ENCODE measurements around the gene PAX7. TPM values are rescaled to one million over a fixed set of nuclear protein-coding genes. Genes with fewer than 3 reads are reported as not detected.

Gene PAX7
- polyA plus RNA-seq, 1 donor from 2014 or later, result not detected

GRCh38 chr1:18649693-18650370 is 19.2 kb downstream of the PAX7 start:
- no peak overlapping the region for H3K4me3 ChIP-seq (ENCODE audit: low read length)
- H4K20me1 ChIP-seq (ENCODE audit: insufficient read depth), result no peaks in the 10 kb centered on the region
- no peaks in the 10 kb centered on the region for H3K36me3 ChIP-seq (ENCODE audit: insufficient read depth, low read length)
- no peaks in the 10 kb centered on the region for H3F3A ChIP-seq (ENCODE audit: insufficient read depth, low read length, poor library complexity, severe bottlenecking)
- H3K79me2 ChIP-seq (replicated peaks; ENCODE audit: insufficient read depth, low read length), result no peaks in the 10 kb centered on the region
- H3K9me2 ChIP-seq (ENCODE audit: insufficient read depth, low read length), result no peaks in the 10 kb centered on the region
- H3K27ac ChIP-seq (ENCODE audit: low read length), result no peak overlapping the region
- H3K9ac ChIP-seq (ENCODE audit: low read length), result no peak overlapping the region
- H3K9me3 ChIP-seq (ENCODE audit: low read length), result no peaks in the 10 kb centered on the region
- TF ChIP-seq MXI1 (conservative IDR thresholded peaks at IDR 0.05; ENCODE audit: poor library complexity, severe bottlenecking), result no peak
- TF ChIP-seq CTCF (IDR thresholded peaks at IDR 0.05; ENCODE audit: poor library complexity, severe bottlenecking), result no peak
- no peak for TF ChIP-seq RAD21 (conservative IDR thresholded peaks at IDR 0.05)
- TF ChIP-seq POLR2AphosphoS5 (IDR thresholded peaks at IDR 0.05), result no peak
- TF ChIP-seq TAF1 (IDR thresholded peaks at IDR 0.05; ENCODE audit: low read depth), result no peak
- no peak for TF ChIP-seq EP300 (conservative IDR thresholded peaks at IDR 0.05; ENCODE audit: poor library complexity, severe bottlenecking)
- TF ChIP-seq SMC3 (conservative IDR thresholded peaks at IDR 0.05; ENCODE audit: poor library complexity), result no peak
- no peak for TF ChIP-seq EZH2 (IDR thresholded peaks at IDR 0.05; ENCODE audit: borderline replicate concordance, insufficient read depth, low read length, poor library complexity, severe bottlenecking)
- no peak for TF ChIP-seq REST (IDR thresholded peaks at IDR 0.05; ENCODE audit: borderline replicate concordance)
- H2AFZ ChIP-seq (ENCODE audit: low read depth, low read length), result no peak overlapping the region
- no peak overlapping the region for H3K4me2 ChIP-seq (ENCODE audit: low read length)
- H3K27me3 ChIP-seq (ENCODE audit: insufficient read depth, low read depth, low read length), result peaks cover 90% of the 10 kb centered on the region

GRCh38 chr1:18651713-18652112 is 21.1 kb downstream of the PAX7 start:
- H3K9me3 ChIP-seq (ENCODE audit: low read length), result no peaks in the 10 kb centered on the region
- no peaks in the 10 kb centered on the region for H3F3A ChIP-seq (ENCODE audit: insufficient read depth, low read length, poor library complexity, severe bottlenecking)
- H3K9ac ChIP-seq (ENCODE audit: low read length), result no peak overlapping the region
- H2AFZ ChIP-seq (ENCODE audit: low read depth, low read length), result no peak overlapping the region
- H3K79me2 ChIP-seq (replicated peaks; ENCODE audit: insufficient read depth, low read length), result no peaks in the 10 kb centered on the region
- no peaks in the 10 kb centered on the region for H4K20me1 ChIP-seq (ENCODE audit: insufficient read depth)
- H3K27ac ChIP-seq (ENCODE audit: low read length), result no peak overlapping the region
- peaks cover 73% of the 10 kb centered on the region for H3K27me3 ChIP-seq (ENCODE audit: insufficient read depth, low read depth, low read length)
- no peak overlapping the region for H3K4me2 ChIP-seq (ENCODE audit: low read length)
- H3K9me2 ChIP-seq (ENCODE audit: insufficient read depth, low read length), result no peaks in the 10 kb centered on the region
- no peak overlapping the region for H3K4me3 ChIP-seq (ENCODE audit: low read length)
- no peaks in the 10 kb centered on the region for H3K36me3 ChIP-seq (ENCODE audit: insufficient read depth, low read length)
- no peak for TF ChIP-seq MXI1 (conservative IDR thresholded peaks at IDR 0.05; ENCODE audit: poor library complexity, severe bottlenecking)
- TF ChIP-seq EZH2 (IDR thresholded peaks at IDR 0.05; ENCODE audit: borderline replicate concordance, insufficient read depth, low read length, poor library complexity, severe bottlenecking), result no peak
- TF ChIP-seq REST (IDR thresholded peaks at IDR 0.05; ENCODE audit: borderline replicate concordance), result no peak
- TF ChIP-seq RAD21 (conservative IDR thresholded peaks at IDR 0.05), result no peak
- no peak for TF ChIP-seq EP300 (conservative IDR thresholded peaks at IDR 0.05; ENCODE audit: poor library complexity, severe bottlenecking)
- TF ChIP-seq TAF1 (IDR thresholded peaks at IDR 0.05; ENCODE audit: low read depth), result no peak
- no peak for TF ChIP-seq CTCF (IDR thresholded peaks at IDR 0.05; ENCODE audit: poor library complexity, severe bottlenecking)
- no peak for TF ChIP-seq POLR2AphosphoS5 (IDR thresholded peaks at IDR 0.05)
- TF ChIP-seq SMC3 (conservative IDR thresholded peaks at IDR 0.05; ENCODE audit: poor library complexity), result no peak
